NCI-H748 treated with DMSO at 0.1 percent for 48 hours (cell line): Measurements from ENCODE around the gene RPL29.
A peak's percentile ranks its signal among the peaks of the same experiment; 100 is the strongest.

Experiments used
- DNase-seq: peaks from one replicate; lab custom pipeline; 2025; lab: John Stamatoyannopoulos, UW

The RPL29 gene

GRCh38 chr3:52025453-52025852 lies 29.8 kb upstream of the RPL29 start:
- no peak for DNase-seq

DNA sequence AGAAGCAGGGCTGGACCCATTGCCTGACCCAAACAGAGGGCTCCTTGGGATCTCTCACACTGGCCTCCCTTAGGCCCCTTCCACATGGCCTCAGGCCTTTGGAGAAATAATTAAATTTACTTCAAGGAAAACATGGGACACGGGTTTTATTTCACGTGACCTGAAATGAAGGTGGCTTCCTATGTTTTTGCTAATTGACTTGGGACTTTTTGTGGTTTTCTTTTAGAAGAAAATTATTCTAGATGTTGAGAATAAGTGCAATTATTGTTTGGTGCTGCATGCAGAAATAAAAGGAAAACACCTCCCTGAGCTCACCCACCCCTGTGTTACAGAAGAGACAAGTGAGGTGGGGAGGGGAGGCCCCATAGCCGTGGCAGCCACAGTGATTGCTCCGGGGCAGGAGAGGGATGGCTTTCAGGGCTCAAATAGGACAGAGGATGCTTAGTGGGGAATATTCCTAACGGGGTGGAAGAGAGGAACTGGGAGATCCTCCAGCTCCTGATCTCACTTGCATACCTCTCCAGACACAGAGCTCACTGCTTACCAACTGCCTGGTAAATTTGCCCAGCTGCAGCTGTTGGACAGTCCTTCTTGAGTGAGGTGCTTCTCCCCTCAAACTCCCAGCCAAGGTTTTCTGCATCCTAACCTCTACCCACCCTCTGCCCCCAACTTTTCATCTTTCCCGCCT lies 29.2 kb upstream of the RPL29 start:
- DNase-seq = no peak

GRCh38 chr3:52023860-52024764 lies 28.4 kb upstream of the RPL29 start:
- no peak for DNase-seq

GRCh38 chr3:52023101-52023770 lies 27.5 kb upstream of the RPL29 start:
- no peak for DNase-seq

DNA sequence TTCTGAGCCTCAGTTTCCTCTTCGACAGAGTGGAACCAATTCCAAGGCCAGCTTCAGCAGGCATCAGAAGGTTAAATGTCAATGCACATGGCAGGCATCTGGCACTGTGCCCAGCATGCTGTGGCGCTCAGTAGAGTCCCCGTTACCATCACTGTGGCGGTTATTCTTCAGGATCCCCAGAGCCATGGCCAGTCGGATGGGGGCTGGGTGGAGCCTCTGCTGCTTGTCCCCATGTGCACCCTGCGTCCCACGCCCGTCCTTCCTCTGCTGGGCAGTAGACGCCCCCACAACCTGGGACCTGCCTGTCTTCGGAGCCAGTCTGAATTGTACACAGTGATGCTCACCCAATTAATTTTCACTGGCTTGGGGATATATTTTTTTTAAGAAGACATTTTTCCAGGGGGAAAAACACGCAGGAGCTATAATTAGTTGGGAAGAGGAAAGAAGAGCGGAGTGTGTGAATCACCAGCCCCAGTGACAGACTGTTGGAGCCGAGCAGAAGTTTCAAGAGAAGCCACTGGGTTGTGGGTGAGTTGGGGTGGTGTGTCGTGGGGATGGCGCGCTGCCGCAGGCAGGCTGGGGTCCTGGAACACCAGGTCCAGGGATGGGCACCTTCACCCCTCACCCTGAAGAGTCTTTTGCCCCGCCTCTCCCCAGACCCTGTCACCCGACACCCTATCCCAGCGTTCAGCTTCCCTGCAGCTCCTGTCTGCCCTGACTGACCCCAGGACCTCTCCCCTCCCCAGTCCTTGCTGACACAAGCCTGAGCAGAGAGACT lies 26.8 kb upstream of the RPL29 start:
- no peak for DNase-seq

GRCh38 chr3:52021489-52022268 lies 26.0 kb upstream of the RPL29 start:
- no peak for DNase-seq

DNA sequence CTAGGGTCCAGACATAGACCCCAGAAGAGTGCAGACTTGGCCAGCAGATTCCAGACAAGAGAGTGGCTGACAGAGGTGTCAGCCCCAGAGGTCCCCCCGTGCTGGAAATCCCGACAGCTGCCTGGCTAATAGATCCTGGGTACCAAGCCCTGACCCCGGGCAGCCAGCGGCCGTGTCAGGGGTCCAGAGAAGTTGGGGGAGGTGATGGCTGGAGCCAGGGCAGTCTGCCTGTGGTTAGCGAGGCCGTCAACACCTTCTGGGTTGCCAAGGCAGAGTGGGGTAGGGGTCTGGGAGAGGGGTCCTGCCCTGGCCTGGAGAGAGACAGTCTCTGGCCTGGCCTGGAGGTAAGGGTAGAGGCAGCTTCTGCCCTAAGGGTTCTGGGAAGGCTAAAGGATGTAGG lies 25.1 kb upstream of the RPL29 start:
- DNase-seq = no peak

- no peak for DNase-seq
These were observed 23.8 kb upstream of the RPL29 start for GRCh38 chr3:52019352-52020080.

GRCh38 chr3:52018319-52019000 lies 22.8 kb upstream of the RPL29 start:
- no peak for DNase-seq

DNA sequence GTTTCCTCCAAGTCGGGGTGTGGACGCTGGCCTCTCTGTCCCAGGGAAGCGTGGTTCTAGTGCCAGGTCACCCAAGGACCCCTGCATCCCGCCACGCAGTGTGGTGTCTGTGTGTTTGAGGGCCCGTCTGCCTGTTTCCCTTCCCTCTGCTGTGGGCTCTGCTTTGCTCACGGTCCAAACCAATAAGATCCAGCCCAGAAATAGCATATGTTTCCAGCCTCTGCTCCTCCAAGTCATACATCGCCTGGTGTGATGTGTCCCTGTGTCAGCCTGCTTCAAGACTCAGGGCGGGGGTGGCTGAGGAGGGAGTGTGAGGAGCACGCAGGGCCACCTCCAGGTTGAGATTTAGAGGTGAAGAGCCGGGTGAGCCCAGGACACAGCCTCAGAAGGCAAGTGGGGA lies 21.9 kb upstream of the RPL29 start:
- DNase-seq = no peak

- peak; percentile 22 for DNase-seq
These were observed 19.9 kb upstream of the RPL29 start for GRCh38 chr3:52015438-52016228.

GRCh38 chr3:52014613-52015012 lies 18.9 kb upstream of the RPL29 start:
- DNase-seq = no peak

DNA sequence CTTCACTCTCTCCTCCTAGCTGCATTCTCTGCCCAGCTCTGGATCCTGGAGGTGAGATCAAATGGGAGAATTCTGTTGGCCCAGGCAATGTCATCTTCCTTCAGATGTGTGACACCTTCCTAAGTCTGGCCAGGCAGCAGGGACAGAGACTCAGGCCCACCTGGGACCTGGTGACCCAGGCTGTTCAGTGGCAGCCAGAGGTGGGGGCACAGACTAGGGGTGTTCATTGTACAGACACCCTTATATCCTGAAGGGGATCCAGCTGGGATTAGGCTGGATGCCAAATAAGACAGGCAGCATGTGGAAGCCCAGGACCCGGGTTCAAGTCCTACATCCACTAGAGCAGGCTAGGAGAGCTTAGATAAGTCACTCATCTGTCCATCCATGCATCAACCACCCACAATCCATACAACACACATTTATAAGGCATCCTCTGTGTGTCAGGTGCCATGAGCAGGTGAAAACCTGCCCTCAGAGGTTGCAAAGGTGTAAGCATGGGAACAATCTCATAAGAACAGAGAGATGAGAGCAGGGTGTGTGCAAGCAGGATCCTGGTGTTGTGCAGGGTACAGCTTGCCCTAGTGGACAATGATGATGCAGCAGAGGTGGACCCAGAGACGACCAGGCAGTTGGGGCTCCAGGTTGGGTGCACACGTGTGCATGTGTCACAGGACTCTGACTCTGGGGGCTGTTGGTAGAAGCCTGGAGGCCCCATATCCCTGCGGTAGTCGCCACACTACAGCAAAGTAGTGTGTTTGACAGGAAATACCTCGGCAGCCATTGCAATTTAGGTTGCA lies 18.3 kb upstream of the RPL29 start:
- DNase-seq = no peak

DNA sequence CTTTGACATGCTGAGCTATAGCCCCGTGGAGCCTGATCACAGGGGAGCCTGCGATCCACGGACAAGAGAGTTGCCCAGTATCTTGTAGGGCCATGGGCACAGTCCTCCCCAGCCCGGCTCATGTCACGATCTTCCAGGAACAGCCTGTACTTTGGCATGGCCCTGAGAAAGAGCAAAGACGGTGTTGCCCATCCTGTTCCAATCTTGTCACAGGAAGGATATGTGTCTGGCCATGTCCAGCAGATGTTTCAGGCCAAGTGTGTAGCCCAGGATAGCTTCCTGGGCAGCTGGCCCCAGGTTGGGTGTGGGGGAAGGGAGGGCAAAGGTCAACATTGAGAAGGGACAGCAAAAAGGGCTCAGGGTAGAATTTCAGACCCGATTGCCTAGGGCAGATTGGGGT lies 17.0 kb upstream of the RPL29 start:
- no peak for DNase-seq

DNA sequence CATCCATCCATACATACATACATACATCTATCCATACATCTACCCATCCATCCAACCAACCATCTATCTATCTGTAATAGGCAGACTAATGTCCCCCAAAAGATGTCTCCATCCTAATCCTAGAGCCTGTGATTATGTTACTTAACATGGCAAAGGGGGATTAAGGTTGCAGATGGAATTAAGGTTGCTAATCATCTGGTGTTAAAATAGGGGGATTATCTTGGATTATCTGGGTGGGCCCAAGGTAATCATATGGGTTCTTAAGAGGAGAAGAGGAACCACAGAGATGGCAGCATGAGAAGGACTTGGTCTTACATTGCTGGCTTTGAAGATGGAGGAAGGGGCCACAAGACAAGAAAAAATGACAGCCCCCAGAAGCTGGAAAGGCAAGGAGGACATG lies 14.7 kb upstream of the RPL29 start:
- no peak for DNase-seq

DNA sequence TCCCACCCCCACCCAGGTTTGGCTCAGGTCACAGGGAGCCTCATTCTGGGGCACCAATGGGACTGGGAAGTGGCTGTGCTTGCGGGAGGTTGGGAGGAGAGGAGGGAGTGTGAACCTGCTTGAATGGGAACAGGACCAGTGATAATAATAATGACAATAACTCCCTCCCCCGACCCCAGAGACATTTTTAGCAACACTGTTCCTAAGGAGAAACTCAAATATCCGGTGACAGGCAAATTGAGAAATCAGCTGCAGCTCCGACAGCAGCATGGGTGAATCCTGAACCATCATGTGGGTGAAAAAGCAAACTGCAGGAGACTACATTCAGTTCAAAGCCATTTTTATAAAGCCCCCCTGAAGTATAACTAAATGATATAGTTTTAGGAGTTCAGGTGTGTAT lies 11.6 kb upstream of the RPL29 start:
- DNase-seq = no peak

GRCh38 chr3:52006820-52007133 lies 11.1 kb upstream of the RPL29 start:
- DNase-seq = no peak

- DNase-seq = no peak
These were observed 10.5 kb upstream of the RPL29 start for GRCh38 chr3:52006017-52006819.
